Pons (tissue), 1 donor: ENCODE measurements around the gene CLMN.
"Not testable (repeated sequence)": the region's sequence is repeated elsewhere in the genome, so short reads cannot be mapped to it uniquely, and the experiment has no call there.

Experiments used
- DNase-seq: peaks from one replicate; pipeline ENCODE4 v3.0.0-alpha.2; 2016; ENCODE audit warnings: low spot score

The CLMN gene

GRCh38 chr14:95190857-95191256 lies 128.9 kb downstream of the CLMN start:
- DNase-seq = no peak

GRCh38 chr14:95190346-95190840 lies 129.3 kb downstream of the CLMN start:
- no peak for DNase-seq

- no peak for DNase-seq
These were observed 130.2 kb downstream of the CLMN start for GRCh38 chr14:95189367-95190132.

- no peak for DNase-seq
These were observed 131.3 kb downstream of the CLMN start for GRCh38 chr14:95188380-95188779.

GRCh38 chr14:95185767-95186392 lies 133.8 kb downstream of the CLMN start:
- no peak for DNase-seq

- peak; percentile 47 for DNase-seq
These were observed 134.5 kb downstream of the CLMN start for GRCh38 chr14:95185033-95185766.

- no peak for DNase-seq
These were observed 135.3 kb downstream of the CLMN start for GRCh38 chr14:95184413-95184790.

GRCh38 chr14:95183532-95184412 lies 135.9 kb downstream of the CLMN start:
- DNase-seq = no peak

- no peak for DNase-seq
These were observed 136.6 kb downstream of the CLMN start for GRCh38 chr14:95183082-95183481.

- DNase-seq = no peak
These were observed 137.3 kb downstream of the CLMN start for GRCh38 chr14:95182379-95182778.

- no peak for DNase-seq
These were observed 138.6 kb downstream of the CLMN start for GRCh38 chr14:95180966-95181741.

GRCh38 chr14:95175670-95176069 lies 144.0 kb downstream of the CLMN start:
- DNase-seq = not testable (repeated sequence)

- DNase-seq = no peak
These were observed 145.4 kb downstream of the CLMN start for GRCh38 chr14:95174184-95174792.

GRCh38 chr14:95173518-95173917 lies 146.2 kb downstream of the CLMN start:
- no peak for DNase-seq

GRCh38 chr14:95167177-95167576 lies 152.5 kb downstream of the CLMN start:
- no peak for DNase-seq

- no peak for DNase-seq
These were observed 154.2 kb downstream of the CLMN start for GRCh38 chr14:95165517-95165916.

GRCh38 chr14:95164506-95164905 lies 155.2 kb downstream of the CLMN start:
- DNase-seq = no peak

- no peak for DNase-seq
These were observed 156.0 kb downstream of the CLMN start for GRCh38 chr14:95163666-95164065.

GRCh38 chr14:95163132-95163531 lies 156.6 kb downstream of the CLMN start:
- no peak for DNase-seq

GRCh38 chr14:95162641-95163040 lies 157.1 kb downstream of the CLMN start:
- DNase-seq = no peak
